ENCODE results near the gene SLC4A4. TPM values are rescaled to one million over a fixed set of nuclear protein-coding genes. Genes with fewer than 3 reads are reported as not detected.

The SLC4A4 gene
- total and polyA plus RNA-seq, 2 of the 8 experiments (the other 6 are each of a cell fraction or from before 2014, with no cell fraction given) = 0.67 to 2.8 TPM

- 91% methylated on average over 2 of the region's 2 CpGs; no CpG with 5 or more reads in 1 of the 2 experiments for WGBS, 2 experiments (ENCODE audit: extremely low coverage in 1 of 2, insufficient coverage in 1 of 2, insufficient read length in 1 of 2, insufficient replicate concordance in 2 of 2, low coverage in 1 of 2, low lambda C conversion rate in 2 of 2, missing lambda C conversion rate in 1 of 2)
- no peak overlapping the region for H4K8ac ChIP-seq (ENCODE audit: extremely low read depth, insufficient read depth, low read length)
- no peak overlapping the region for H3K27ac ChIP-seq (ENCODE audit: low read depth, low read length)
- no peak overlapping the region for H3K4me2 ChIP-seq (ENCODE audit: insufficient read depth in 1 of 2, low read depth in 2 of 2, low read length in 2 of 2)
- H3K14ac ChIP-seq (ENCODE audit: insufficient read length) = no peak overlapping the region
- no peak overlapping the region for H4K5ac ChIP-seq (ENCODE audit: insufficient read length, low read depth, low read length)
- H3K56ac ChIP-seq (replicated peaks; ENCODE audit: insufficient read length, low read depth, low read length) = no peak overlapping the region
- H3K4ac ChIP-seq (replicated peaks; ENCODE audit: insufficient read length, low read depth, low read length) = no peak overlapping the region
- ChIA-PET POLR2A (ENCODE audit: partially characterized antibody) (no interaction called here), CTCF (ENCODE audit: partially characterized antibody) (interaction anchor here (0.5 kb wide), 1 partner anchor 138 kb away, joined by 3 read pairs; no protein-coding TSS in a partner anchor)
- no peak for FAIRE-seq
- no peaks in the 10 kb centered on the region for H3K27me3 ChIP-seq (replicated peaks in 1 of 4; ENCODE audit: control insufficient read depth in 3 of 4, extremely low read depth in 1 of 4, insufficient read depth in 3 of 4, low read length in 3 of 4)
- H3K9me3 ChIP-seq (ENCODE audit: insufficient read depth in 2 of 2, low read depth in 1 of 2, low read length in 1 of 2) = peaks cover 5 to 7% of the 10 kb centered on the region in 2 experiments; a peak in 3 of 4 replicates
- H3K79me2 ChIP-seq (ENCODE audit: control insufficient read depth in 1 of 2, insufficient read depth in 2 of 2, low read length in 2 of 2) = no peaks in the 10 kb centered on the region
- H3K79me1 ChIP-seq (ENCODE audit: low read depth, low read length) = no peaks in the 10 kb centered on the region
- H2BK20ac ChIP-seq (ENCODE audit: low read length) = no peak overlapping the region
- no peak overlapping the region for H2AK5ac ChIP-seq (ENCODE audit: low read depth, low read length)
- H3K4me1 ChIP-seq (replicated peaks in 1 of 4; ENCODE audit: control insufficient read depth in 3 of 4, insufficient read depth in 4 of 4, low read length in 3 of 4) = no peaks in the 10 kb centered on the region
- no peaks in the 10 kb centered on the region for H3K23me2 ChIP-seq (ENCODE audit: low read depth, low read length)
- no peak overlapping the region for H3K18ac ChIP-seq (ENCODE audit: extremely low read depth, low read length)
- H3K36me3 ChIP-seq (ENCODE audit: control insufficient read depth in 2 of 4, insufficient read depth in 4 of 4, low read length in 3 of 4) = no peaks in the 10 kb centered on the region
- H4K20me1 ChIP-seq (replicated peaks in 1 of 2; ENCODE audit: control insufficient read depth in 1 of 2, insufficient read depth in 2 of 2, low read length in 2 of 2) = no peaks in the 10 kb centered on the region
- H3K23ac ChIP-seq (ENCODE audit: insufficient read length) = no peak overlapping the region
- H2BK12ac ChIP-seq (ENCODE audit: low read depth, low read length) = no peak overlapping the region
- no peak overlapping the region for H2BK15ac ChIP-seq (ENCODE audit: low read length)
- H2BK120ac ChIP-seq (replicated peaks; ENCODE audit: low read depth, low read length) = no peak overlapping the region
- DNase-seq (ENCODE audit: low read depth in 1 of 2, low spot score in 2 of 2) = no peak
- no peak overlapping the region for H3K4me3 ChIP-seq (ENCODE audit: extremely low read depth in 1 of 4, insufficient read depth in 2 of 4, low read depth in 3 of 4, low read length in 4 of 4)
- H2AFZ ChIP-seq (ENCODE audit: low read length) = no peak overlapping the region
- TF ChIP-seq CHD1 (IDR thresholded peaks at IDR 0.05; ENCODE audit: low read depth, low read length) = no peak
- TF ChIP-seq GABPA (IDR thresholded peaks at IDR 0.05; ENCODE audit: borderline replicate concordance, insufficient read depth, low read length) = no peak
- TF ChIP-seq ASH2L (IDR thresholded peaks at IDR 0.05; ENCODE audit: low read length) = no peak
- TF ChIP-seq CTCF (IDR thresholded peaks at IDR 0.05; ENCODE audit: control extremely low read depth in 1 of 3, insufficient read depth in 1 of 3, low read depth in 1 of 3, low read length in 3 of 3) = no peak
- TF ChIP-seq BACH1 (IDR thresholded peaks at IDR 0.05; ENCODE audit: low read length) = no peak
- no peak for TF ChIP-seq SRF (IDR thresholded peaks at IDR 0.05; ENCODE audit: low read depth, low read length)
- TF ChIP-seq TBP (IDR thresholded peaks at IDR 0.05; ENCODE audit: low read depth, low read length) = no peak
- TF ChIP-seq CREB1 (IDR thresholded peaks at IDR 0.05) = no peak
- no peak for TF ChIP-seq PHF8 (conservative IDR thresholded peaks at IDR 0.05; ENCODE audit: low read depth, low read length)
- no peak for TF ChIP-seq POLR2A (IDR thresholded peaks at IDR 0.05; ENCODE audit: control extremely low read depth in 1 of 2, low read depth in 2 of 2, low read length in 2 of 2)
- no peak for TF ChIP-seq RFX5 (IDR thresholded peaks at IDR 0.05; ENCODE audit: borderline replicate concordance, low read depth, low read length)
- H3K9ac ChIP-seq (replicated peaks in 1 of 4; ENCODE audit: extremely low read depth in 1 of 4, low read depth in 3 of 4, low read length in 3 of 4) = no peak overlapping the region
- H2BK5ac ChIP-seq (ENCODE audit: low read depth, low read length) = no peak overlapping the region
- H4K91ac ChIP-seq (replicated peaks; ENCODE audit: insufficient read length, low read length) = no peak overlapping the region
These were observed 76.7 kb downstream of the SLC4A4 start for GRCh38 chr4:71415491-71415890.

Measured in H1 (cell line).